Heart left ventricle (tissue), 16 donors: ENCODE data around the gene BEST4. TPM values are rescaled to one million over a fixed set of nuclear protein-coding genes. Genes with fewer than 3 reads are reported as not detected.

Source experiments
- ATAC-seq, 4 donors: fragments of 200-7000 bp; cut with Tn5 transposase; one replicate each; pipeline ENCODE4 v1.9.1; 2020 to 2022; ENCODE audit warnings: moderate library complexity in 4 of 4, mild to moderate bottlenecking in 3 of 4, moderate number of reproducible peaks in 1 of 4
- DNase-seq, 5 donors: peaks; one replicate each; pipeline ENCODE4 v3.0.0-alpha.2; 2020
- H3K27ac ChIP-seq, 12 donors: fragments of 200-600 bp; sonication (generic) in 4 of 12; one replicate each; pipeline versions ENCODE4 v1.5.0 to v1.8.0; 2016 to 2022; ENCODE audit warnings: mild to moderate bottlenecking in 2 of 12
- H3K27me3 ChIP-seq, 9 donors: fragments of 200-600 bp; sonication (generic) in 2 of 9; one replicate each; pipeline versions ENCODE4 v1.5.1 to v1.8.0; 2016 to 2022; ENCODE audit warnings: mild to moderate bottlenecking in 3 of 9
- H3K36me3 ChIP-seq, 9 donors: fragments of 200-600 bp; sonication (generic) in 2 of 9; one replicate each; pipeline versions ENCODE4 v1.5.0 to v1.8.0; 2018 to 2022; ENCODE audit warnings: mild to moderate bottlenecking in 2 of 9
- H3K4me1 ChIP-seq, 12 donors: fragments of 200-600 bp; sonication (generic) in 4 of 12; one replicate each; pipeline versions ENCODE4 v1.5.0 to v1.8.0; 2016 to 2022; ENCODE audit warnings: mild to moderate bottlenecking in 3 of 12
- H3K4me3 ChIP-seq, 12 donors: fragments of 200-600 bp; sonication (generic) in 4 of 12; one replicate each; pipeline versions ENCODE4 v1.5.0 to v1.8.0; 2017 to 2022; ENCODE audit warnings: mild to moderate bottlenecking in 9 of 12, moderate library complexity in 4 of 12
- H3K9me3 ChIP-seq, 12 donors: fragments of 200-600 bp; sonication (generic) in 4 of 12; one replicate each; pipeline versions ENCODE4 v1.5.0 to v1.8.0; 2016 to 2022; ENCODE audit warnings: mild to moderate bottlenecking in 1 of 12
- POLR2A ChIP-seq, 2 donors: fragments of 450-650 bp; IDR thresholded peaks; one replicate each; pipeline ENCODE4 v1.6.1; 2017; ENCODE audit warnings: antibody characterized with exemption in 2 of 2, mild to moderate bottlenecking in 2 of 2, moderate library complexity in 2 of 2
- WGBS, 4 donors: extraction: QIAGEN DNeasy Blood & Tissue Kit in 2 of 4; methylation state at CpG; one replicate each; pipeline versions ENCODE4 v1.1.5 to v1.1.7; 2013 to 2018; 5-methylcytosine and 5-hydroxymethylcytosine counted together
- intact Hi-C, 10 donors: fragments of 100-400 bp; cut with DNase I; formaldehyde crosslinking; loops; one replicate each; pipeline versions ENCODE4 v1.11.1 to v1.14.2; 2022
- polyA plus RNA-seq, 2 donors: library from polyadenylated mRNA; stranded (reverse); fragments of 200-250 nt; gene quantifications; one replicate each; pipeline ENCODE4 v1.2.3, GENCODE V29; 2013
- total RNA-seq, 9 donors: library from RNA; depleted of rRNA in 2 of 9; stranded (reverse); fragments of >200 nt in 2 of 9; fragmentation: NEBNext Ultra II Directional in 3 of 9; extraction: Animal tissue kit (Norgen Biotek cat#: 25700) in 3 of 9; gene quantifications; one replicate each; pipeline versions ENCODE4 v1.1.0 to v1.2.4, GENCODE V29; 2016 to 2023
- TF ChIP-seq, protein P1 (sequence below), 12 donors: fragments of 200-600 bp; sonication (generic) in 4 of 12; IDR thresholded peaks; one replicate each; pipeline versions ENCODE4 v1.5.0 to v1.8.0; 2018 to 2022; ENCODE audit warnings: antibody characterized with exemption in 12 of 12, mild to moderate bottlenecking in 5 of 12
- donor health status: ischemic (EF 13 %, LVEDD 7.1; RV severe dilation, severe dysfunction).
- donor health status: healthy with polysubstance abuse.
- donor health status: DM: no; HTN: yes; CAD: no.
- donor health status: DM: no; HTN: no; CAD: no.
- donor health status: ischemic (EF 25% LVEDD 6.9; RV normal size, moderate dysfunction).
- donor health status: ischemic (EF 25% LVEDD 5.7; RV mildly dilated, moderate dysfunction).
- donor health status: healthy.
- donor health status: DM: yes; HTN: yes; CAD: no.
- donor health status: ischemic (EF 35%, LVEDD 5.7; RV mildly dilated, moderate dysfunction).
- donor health status: nonischemic (EF 11% LVEDD 7.7; RV severe dilation, severe dysfunction).
- donor health status: DM: yes; HTN: yes; CAD: no.
- donor health status: PGD.
- donor health status: ischemic (EF 29% LVEDD 5.4; RV normal size, mild dysfunction).
- donor health status: nonischemic (EF 23%, LVEDD 6.1; RV moderate dilation, normal function).

The BEST4 gene
- total and polyA plus RNA-seq, 11 donors, result 0.06 to 0.32 (median 0.11) TPM; not detected in 6

DNA sequence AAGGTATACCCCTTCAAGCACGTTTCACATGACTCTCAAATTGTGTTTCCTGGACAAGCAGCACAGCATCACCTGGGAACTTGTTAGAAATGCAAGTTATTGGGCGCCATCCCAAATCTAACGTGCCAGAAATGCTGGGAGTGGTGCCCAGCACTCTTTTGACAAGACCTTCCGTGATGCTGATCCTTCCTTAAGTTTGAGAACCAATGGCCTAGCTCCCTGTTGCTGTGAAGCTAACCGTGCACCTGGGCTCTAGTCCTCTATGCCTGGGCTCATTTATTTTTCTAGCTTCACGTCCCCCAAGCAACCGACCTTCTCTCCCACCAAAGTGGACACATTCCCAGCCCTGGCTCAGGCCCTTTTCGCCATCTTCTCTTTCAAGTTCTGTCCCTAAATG lies 4.3 kb downstream of the BEST4 start:
- peaks cover 0 to 37% (median 25%) of the 10 kb centered on the region in 12 donors for H3K4me1 ChIP-seq
- no peaks in the 10 kb centered on the region for H3K27me3 ChIP-seq
- 42 to 58% (median 51%) methylated on average over 8 of the region's 8 CpGs for WGBS, 4 donors
- peak overlapping the region; percentile 26 to 63 (median 58) for H3K4me3 ChIP-seq
- intact Hi-C loops, result loop anchor here in 4 of 10 donors (10.0 kb wide), 4 partner anchors 49 to 521 kb away; partner anchors contain the start of genes EIF2B3 (in 1 of the 4), KIF2C (in 1 of the 4) and RNU5D-1 (in 1 of the 4)
- H3K9me3 ChIP-seq, result no peaks in the 10 kb centered on the region
- no peak for TF ChIP-seq POLR2A (IDR thresholded peaks at IDR 0.05)
- TF ChIP-seq, protein P1, sequence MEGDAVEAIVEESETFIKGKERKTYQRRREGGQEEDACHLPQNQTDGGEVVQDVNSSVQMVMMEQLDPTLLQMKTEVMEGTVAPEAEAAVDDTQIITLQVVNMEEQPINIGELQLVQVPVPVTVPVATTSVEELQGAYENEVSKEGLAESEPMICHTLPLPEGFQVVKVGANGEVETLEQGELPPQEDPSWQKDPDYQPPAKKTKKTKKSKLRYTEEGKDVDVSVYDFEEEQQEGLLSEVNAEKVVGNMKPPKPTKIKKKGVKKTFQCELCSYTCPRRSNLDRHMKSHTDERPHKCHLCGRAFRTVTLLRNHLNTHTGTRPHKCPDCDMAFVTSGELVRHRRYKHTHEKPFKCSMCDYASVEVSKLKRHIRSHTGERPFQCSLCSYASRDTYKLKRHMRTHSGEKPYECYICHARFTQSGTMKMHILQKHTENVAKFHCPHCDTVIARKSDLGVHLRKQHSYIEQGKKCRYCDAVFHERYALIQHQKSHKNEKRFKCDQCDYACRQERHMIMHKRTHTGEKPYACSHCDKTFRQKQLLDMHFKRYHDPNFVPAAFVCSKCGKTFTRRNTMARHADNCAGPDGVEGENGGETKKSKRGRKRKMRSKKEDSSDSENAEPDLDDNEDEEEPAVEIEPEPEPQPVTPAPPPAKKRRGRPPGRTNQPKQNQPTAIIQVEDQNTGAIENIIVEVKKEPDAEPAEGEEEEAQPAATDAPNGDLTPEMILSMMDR (IDR thresholded peaks at IDR 0.05), result no peak
- H3K36me3 ChIP-seq, result peaks cover 0 to 34% (median 27%) of the 10 kb centered on the region in 9 donors
- no peak for DNase-seq
- no peak for ATAC-seq
- peak overlapping the region in 2 of 12 donors; percentile 34 to 37 for H3K27ac ChIP-seq

DNA sequence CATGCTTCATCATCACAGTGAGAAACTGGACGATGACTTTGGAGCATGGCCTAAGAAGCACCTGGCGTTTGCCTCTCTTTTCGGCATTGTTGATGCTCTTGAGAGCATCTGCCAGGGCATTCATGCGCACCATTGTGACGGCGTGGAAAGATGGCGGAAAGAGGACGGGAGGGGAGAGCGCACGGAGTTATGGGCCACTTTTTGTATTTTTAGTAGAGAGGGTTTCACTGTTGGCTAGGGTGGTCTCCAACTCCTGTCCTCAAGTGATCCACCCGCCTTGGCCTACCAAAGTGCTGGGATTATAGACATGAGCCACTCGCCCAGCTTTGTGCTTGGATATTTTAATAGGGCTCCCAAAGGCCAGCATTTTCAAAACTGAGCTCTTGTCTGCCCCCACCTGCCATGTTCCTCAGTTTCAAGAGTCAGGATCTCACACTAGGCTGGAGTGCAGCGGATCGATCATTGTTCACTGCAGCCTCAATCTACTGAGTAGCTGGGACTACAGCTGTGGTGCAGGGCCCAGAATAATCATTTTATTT lies 7.3 kb downstream of the BEST4 start:
- peak in 1 of 5 donors; percentile 15 for DNase-seq
- Histone ChIP-seq H3K4me3 (no peak overlapping the region), H3K27me3 (no peaks in the 10 kb centered on the region), H3K36me3 (peaks cover 0 to 59% (median 51%) of the 10 kb centered on the region in 9 donors), H3K4me1 (peaks cover 2 to 53% (median 36%) of the 10 kb centered on the region in 12 donors), H3K27ac (no peak overlapping the region), H3K9me3 (no peaks in the 10 kb centered on the region)
- 92 to 96% (median 95%) methylated on average over 13 to 14 of the region's 14 CpGs for WGBS, 4 donors
- intact Hi-C loops, result loop anchor here in 4 of 10 donors (10.0 kb wide), 4 partner anchors 46 to 524 kb away; partner anchors contain the start of genes EIF2B3 (in 1 of the 4), KIF2C (in 1 of the 4) and RNU5D-1 (in 1 of the 4)
- TF ChIP-seq, protein P1 (IDR thresholded peaks at IDR 0.05), result no peak
- no peak for TF ChIP-seq POLR2A (IDR thresholded peaks at IDR 0.05)
- ATAC-seq, result no peak

DNA sequence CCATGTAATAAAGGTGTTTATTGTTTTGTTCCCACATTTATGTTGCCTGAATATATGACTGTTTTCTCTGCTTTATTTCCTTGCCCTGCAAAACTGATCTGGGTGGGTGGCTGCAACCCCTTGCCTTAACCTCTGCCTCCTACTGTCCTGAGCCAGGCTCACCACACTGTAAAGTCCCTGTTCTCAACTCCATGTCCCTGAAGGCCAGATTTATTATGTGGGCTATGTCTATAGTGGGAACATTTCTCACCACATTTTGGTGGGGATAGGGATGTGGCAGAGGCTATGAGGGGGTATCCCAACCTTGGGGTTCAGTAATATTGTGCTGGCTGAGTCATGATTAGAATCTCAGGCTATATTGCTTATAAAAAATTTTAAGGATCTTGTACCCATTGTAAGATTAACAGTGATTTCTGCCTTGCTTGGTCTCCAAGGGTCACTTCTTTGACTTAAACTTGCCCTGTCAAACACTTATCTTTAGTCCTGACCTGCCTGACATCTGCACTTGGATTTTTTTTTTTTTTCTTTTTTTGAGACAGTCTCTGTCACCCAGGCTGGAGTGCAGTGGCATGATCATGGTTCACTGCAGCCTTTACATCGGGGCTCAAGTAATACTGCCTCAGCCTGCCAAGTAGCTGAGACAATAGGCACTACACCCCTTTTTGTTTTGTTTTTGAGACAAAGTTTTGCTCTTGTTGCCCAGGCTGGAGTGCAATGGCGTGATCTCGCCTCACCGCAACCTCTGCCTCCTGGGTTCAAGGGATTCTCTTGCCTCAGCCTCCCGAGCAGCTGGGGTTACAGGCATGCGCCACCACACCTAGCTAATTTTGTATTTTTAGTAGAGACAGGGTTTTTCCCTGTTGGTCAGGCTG lies 9.0 kb downstream of the BEST4 start:
- intact Hi-C loops, result loop anchor here in 3 of 10 donors (5.0 to 10.0 kb wide), 3 partner anchors 42 to 526 kb away; partner anchors contain the start of genes KIF2C (in 1 of the 3) and RNU5D-1 (in 1 of the 3)
- peaks cover 2 to 44% (median 29%) of the 10 kb centered on the region in 12 donors for H3K4me1 ChIP-seq
- no peak for DNase-seq
- WGBS, 4 donors, result 92 to 94% (median 92%) methylated on average over 6 of the region's 6 CpGs
- no peak overlapping the region for H3K27ac ChIP-seq
- no peaks in the 10 kb centered on the region for H3K9me3 ChIP-seq
- TF ChIP-seq, protein P1 (IDR thresholded peaks at IDR 0.05), result no peak
- no peak for TF ChIP-seq POLR2A (IDR thresholded peaks at IDR 0.05)
- H3K4me3 ChIP-seq, result no peak overlapping the region
- peaks cover 0 to 59% (median 51%) of the 10 kb centered on the region in 9 donors for H3K36me3 ChIP-seq
- no peaks in the 10 kb centered on the region for H3K27me3 ChIP-seq
- no peak for ATAC-seq
